CD14-positive monocyte (primary cell): Measurements from ENCODE around the gene NNMT. TPM values are rescaled to one million over a fixed set of nuclear protein-coding genes. Genes with fewer than 3 reads are reported as not detected.

Experiments used
- DNase-seq, 3 donors: peaks; one replicate each; pipeline ENCODE4 v3.0.0-alpha.2; 2011 to 2022
- H2AFZ ChIP-seq: 2 replicates; pipeline ENCODE4 v1.6.0; 2012; ENCODE audit warnings: mild to moderate bottlenecking, low read depth, low read length, inconsistent platforms; ENCODE audit not compliant: insufficient read depth, poor library complexity, severe bottlenecking
- H3K27ac ChIP-seq, 2 donors: 1 replicate in 1 of 2; 2 replicates in 1 of 2; pipeline ENCODE4 v1.5.1; 2012 to 2013; ENCODE audit warnings: low read length in 2 of 2, control low read depth in 1 of 2, inconsistent platforms in 1 of 2, low read depth in 1 of 2, mild to moderate bottlenecking in 1 of 2
- H3K27me3 ChIP-seq, 2 donors: one replicate each; pipeline versions ENCODE4 v1.6.0 to v1.6.1; 2011 to 2013; ENCODE audit warnings: low read length in 2 of 2; ENCODE audit not compliant: control insufficient read depth in 2 of 2, insufficient read depth in 2 of 2
- H3K36me3 ChIP-seq, 2 donors: replicated peaks in 1 of 2; 1 replicate in 1 of 2; 2 replicates in 1 of 2; pipeline versions ENCODE4 v1.5.1 to v1.6.1; 2012 to 2013; ENCODE audit warnings: low read length in 2 of 2, control low read depth in 1 of 2, inconsistent platforms in 1 of 2, mild to moderate bottlenecking in 1 of 2; ENCODE audit not compliant: insufficient read depth in 2 of 2, control insufficient read depth in 1 of 2
- H3K4me1 ChIP-seq, 2 donors: 1 replicate in 1 of 2; 2 replicates in 1 of 2; pipeline versions ENCODE4 v1.5.1 to v1.6.1; 2012 to 2013; ENCODE audit warnings: low read length in 2 of 2, control low read depth in 1 of 2, inconsistent platforms in 1 of 2, mild to moderate bottlenecking in 1 of 2, moderate library complexity in 1 of 2; ENCODE audit not compliant: insufficient read depth in 2 of 2, control insufficient read depth in 1 of 2
- H3K4me2 ChIP-seq: replicated peaks from 2 replicates; pipeline ENCODE3; 2012; ENCODE audit warnings: low read length, moderate library complexity, mild to moderate bottlenecking; ENCODE audit not compliant: poor library complexity, severe bottlenecking; ENCODE audit errors: extremely low read depth
- H3K4me3 ChIP-seq, 3 experiments: fragments of 200-600 bp in 1 of 3; sonication (generic) in 1 of 3; replicated peaks in 1 of 3; 1 replicate in 2 of 3; 2 replicates in 1 of 3; pipeline ENCODE4 v1.5.1; 2011 to 2013; ENCODE audit warnings: low read length in 3 of 3, mild to moderate bottlenecking in 3 of 3, control low read depth in 2 of 3, low read depth in 2 of 3, inconsistent platforms in 1 of 3, moderate library complexity in 1 of 3
- H3K79me2 ChIP-seq: 2 replicates; pipeline ENCODE4 v1.6.0; 2012; ENCODE audit warnings: mild to moderate bottlenecking, control low read depth, inconsistent platforms, low read length, moderate library complexity; ENCODE audit not compliant: insufficient read depth
- H3K9ac ChIP-seq: 2 replicates; pipeline ENCODE4 v1.6.0; 2017; ENCODE audit warnings: low read length, mild to moderate bottlenecking; ENCODE audit not compliant: insufficient read depth, poor library complexity, severe bottlenecking
- H3K9me3 ChIP-seq, 2 donors: replicated peaks in 1 of 2; 1 replicate in 1 of 2; 2 replicates in 1 of 2; pipeline versions ENCODE4 v1.5.1 to v1.6.1; 2012 to 2013; ENCODE audit warnings: low read length in 2 of 2, control low read depth in 1 of 2; ENCODE audit not compliant: control insufficient read depth in 1 of 2, insufficient read depth in 1 of 2
- H4K20me1 ChIP-seq: 2 replicates; pipeline ENCODE4 v1.6.0; 2012; ENCODE audit warnings: mild to moderate bottlenecking, low read length, control low read depth, moderate library complexity; ENCODE audit not compliant: insufficient read depth
- H3K27ac Mint-ChIP-seq, 7 donors: one replicate each; pipeline ENCODE4 v1.8.0; 2020; ENCODE audit warnings: mild to moderate bottlenecking in 7 of 7, mixed read lengths in 7 of 7, moderate library complexity in 6 of 7, inconsistent platforms in 2 of 7
- H3K27me3 Mint-ChIP-seq, 3 donors: one replicate each; pipeline ENCODE4 v1.8.0; 2021 to 2022; ENCODE audit warnings: low read depth in 3 of 3, mild to moderate bottlenecking in 3 of 3, mixed read lengths in 3 of 3, moderate library complexity in 3 of 3, inconsistent platforms in 1 of 3
- H3K36me3 Mint-ChIP-seq, 2 donors: one replicate each; pipeline ENCODE4 v1.8.0; 2020; ENCODE audit warnings: mixed read lengths in 2 of 2, inconsistent platforms in 1 of 2, mild to moderate bottlenecking in 1 of 2
- H3K4me1 Mint-ChIP-seq: one replicate; pipeline ENCODE4 v1.8.0; 2020; ENCODE audit warnings: mild to moderate bottlenecking, mixed read lengths
- H3K4me3 Mint-ChIP-seq, 2 donors: one replicate each; pipeline ENCODE4 v1.8.0; 2020; ENCODE audit warnings: mild to moderate bottlenecking in 2 of 2, mixed read lengths in 2 of 2, moderate library complexity in 1 of 2
- H3K9me3 Mint-ChIP-seq, 7 donors: one replicate each; pipeline ENCODE4 v1.8.0; 2020 to 2022; ENCODE audit warnings: mixed read lengths in 7 of 7, mild to moderate bottlenecking in 6 of 7, moderate library complexity in 6 of 7, inconsistent platforms in 2 of 7
- WGBS: methylation state at CpG from one replicate; pipeline ENCODE4 v1.1.5; 2013; ENCODE audit warnings: missing lambda C conversion rate; ENCODE audit not compliant: insufficient coverage; 5-methylcytosine and 5-hydroxymethylcytosine counted together
- intact Hi-C, 2 donors: fragments of 100-400 bp; cut with micrococcal nuclease; formaldehyde crosslinking; loops; one replicate each; pipeline versions ENCODE4 v1.15.0 to v1.15.1; 2023
- polyA plus RNA-seq, 3 donors: library from polyadenylated mRNA; depleted of rRNA in 1 of 3; unstranded in 2 of 3; stranded (reverse) in 1 of 3; fragments of 300-500 nt in 2 of 3; fragments of >200 nt in 1 of 3; fragmentation: Illumina TruSeq in 2 of 3; gene quantifications; 1 replicate in 2 of 3; 2 replicates in 1 of 3; pipeline ENCODE4 v1.2.3, GENCODE V29; 2012 to 2021
- TF ChIP-seq, protein P1 (sequence below): fragments of 200-600 bp; IDR thresholded peaks from one replicate; pipeline ENCODE4 v1.8.0; 2022; ENCODE audit warnings: antibody characterized with exemption, mild to moderate bottlenecking

The NNMT gene
- polyA plus RNA-seq, 3 donors: not detected

DNA sequence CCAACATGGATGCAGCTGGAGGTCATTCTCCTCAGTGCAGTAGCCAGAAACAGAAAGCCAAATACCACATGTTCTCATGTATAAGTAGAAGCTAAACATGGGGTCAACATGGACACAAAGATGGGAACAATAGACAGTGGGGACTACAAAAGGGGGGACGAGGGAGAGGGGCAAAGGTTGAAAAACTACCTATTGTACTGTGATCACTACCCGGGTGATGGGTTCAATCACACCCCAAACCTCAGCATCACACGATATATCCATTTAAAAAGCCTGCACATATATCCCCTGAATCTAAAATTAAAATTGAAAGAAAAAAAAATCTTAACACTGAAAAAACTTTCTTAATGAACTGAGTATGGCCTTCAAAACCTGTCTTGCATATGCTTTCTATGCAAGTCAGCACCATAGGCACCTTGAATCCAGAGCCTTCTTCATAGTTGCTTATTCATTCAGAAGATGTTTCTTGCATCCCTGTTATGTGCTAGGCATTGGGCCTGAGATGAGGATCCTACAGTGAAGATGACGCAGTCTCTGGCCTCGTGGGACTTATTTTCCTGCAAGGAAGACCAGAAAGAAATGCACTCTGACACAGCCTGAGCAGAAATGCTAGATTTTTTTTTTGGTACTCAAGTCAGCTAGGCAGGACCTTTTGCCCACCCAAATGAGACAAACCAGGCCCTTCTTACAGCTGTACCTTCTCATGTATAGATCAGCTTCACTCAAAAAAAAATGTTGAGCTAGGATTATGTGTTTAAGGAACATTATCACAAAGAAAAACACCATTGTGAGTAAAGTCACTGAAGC lies 21.0 kb downstream of the NNMT start:
- Histone ChIP-seq H3K4me2 (no peak overlapping the region), H3K4me1 (no peaks in the 10 kb centered on the region), H4K20me1 (no peaks in the 10 kb centered on the region), H3K79me2 (no peaks in the 10 kb centered on the region), H3K27me3 (peaks cover 0 to 3% of the 10 kb centered on the region in 2 donors), H2AFZ (no peak overlapping the region), H3K36me3 (no peaks in the 10 kb centered on the region), H3K27ac (no peak overlapping the region), H3K9me3 (no peaks in the 10 kb centered on the region), H3K9ac (no peak overlapping the region), H3K4me3 (no peak overlapping the region)
- H3K27me3 Mint-ChIP-seq: peaks cover 4 to 11% (median 5%) of the 10 kb centered on the region in 3 donors
- H3K36me3 Mint-ChIP-seq: no peaks in the 10 kb centered on the region
- TF ChIP-seq, protein P1, sequence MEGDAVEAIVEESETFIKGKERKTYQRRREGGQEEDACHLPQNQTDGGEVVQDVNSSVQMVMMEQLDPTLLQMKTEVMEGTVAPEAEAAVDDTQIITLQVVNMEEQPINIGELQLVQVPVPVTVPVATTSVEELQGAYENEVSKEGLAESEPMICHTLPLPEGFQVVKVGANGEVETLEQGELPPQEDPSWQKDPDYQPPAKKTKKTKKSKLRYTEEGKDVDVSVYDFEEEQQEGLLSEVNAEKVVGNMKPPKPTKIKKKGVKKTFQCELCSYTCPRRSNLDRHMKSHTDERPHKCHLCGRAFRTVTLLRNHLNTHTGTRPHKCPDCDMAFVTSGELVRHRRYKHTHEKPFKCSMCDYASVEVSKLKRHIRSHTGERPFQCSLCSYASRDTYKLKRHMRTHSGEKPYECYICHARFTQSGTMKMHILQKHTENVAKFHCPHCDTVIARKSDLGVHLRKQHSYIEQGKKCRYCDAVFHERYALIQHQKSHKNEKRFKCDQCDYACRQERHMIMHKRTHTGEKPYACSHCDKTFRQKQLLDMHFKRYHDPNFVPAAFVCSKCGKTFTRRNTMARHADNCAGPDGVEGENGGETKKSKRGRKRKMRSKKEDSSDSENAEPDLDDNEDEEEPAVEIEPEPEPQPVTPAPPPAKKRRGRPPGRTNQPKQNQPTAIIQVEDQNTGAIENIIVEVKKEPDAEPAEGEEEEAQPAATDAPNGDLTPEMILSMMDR: no peak
- WGBS: 77% methylated on average over 2 of the region's 5 CpGs
- intact Hi-C loops: no loop called here
- H3K4me1 Mint-ChIP-seq: peaks cover 7% of the 10 kb centered on the region
- H3K4me3 Mint-ChIP-seq: no peak overlapping the region
- H3K9me3 Mint-ChIP-seq: no peaks in the 10 kb centered on the region
- no peak overlapping the region for H3K27ac Mint-ChIP-seq
- DNase-seq: no peak

DNA sequence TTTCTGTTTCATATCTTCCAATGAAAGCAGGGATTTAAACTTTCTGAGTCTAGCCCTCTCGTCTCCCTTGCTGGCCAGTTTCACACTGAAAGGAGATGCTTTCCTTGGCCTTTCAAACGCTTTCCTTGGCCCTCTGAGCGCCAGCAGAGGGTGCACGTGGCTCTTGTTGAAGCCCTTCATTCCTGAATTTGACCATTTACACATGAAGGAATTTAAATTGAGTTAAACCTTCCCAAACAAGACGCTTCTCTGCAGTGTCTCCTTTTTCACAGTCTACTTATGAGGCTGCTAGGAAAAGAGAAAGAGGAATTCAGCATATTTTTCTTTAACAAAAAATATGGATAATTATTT lies 21.6 kb downstream of the NNMT start:
- TF ChIP-seq, protein P1: no peak
- no peaks in the 10 kb centered on the region for H3K4me1 ChIP-seq
- 63% methylated on average over 2 of the region's 5 CpGs for WGBS
- H3K9ac ChIP-seq: no peak overlapping the region
- intact Hi-C loops: no loop called here
- Mint-ChIP-seq H3K27me3 (peaks cover 4 to 11% (median 5%) of the 10 kb centered on the region in 3 donors), H3K27ac (no peak overlapping the region), H3K4me1 (peaks cover 7% of the 10 kb centered on the region), H3K4me3 (no peak overlapping the region), H3K9me3 (no peaks in the 10 kb centered on the region), H3K36me3 (no peaks in the 10 kb centered on the region)
- H4K20me1 ChIP-seq: no peaks in the 10 kb centered on the region
- H3K4me3 ChIP-seq: no peak overlapping the region
- no peaks in the 10 kb centered on the region for H3K79me2 ChIP-seq
- DNase-seq: no peak
- peaks cover 0 to 3% of the 10 kb centered on the region in 2 donors for H3K27me3 ChIP-seq
- H3K36me3 ChIP-seq: no peaks in the 10 kb centered on the region
- H3K27ac ChIP-seq: no peak overlapping the region
- no peaks in the 10 kb centered on the region for H3K9me3 ChIP-seq
- no peak overlapping the region for H2AFZ ChIP-seq
- H3K4me2 ChIP-seq: no peak overlapping the region
